A673 (cell line): ENCODE results near the gene GRID1. TPM values are rescaled to one million over a fixed set of nuclear protein-coding genes. Genes with fewer than 3 reads are reported as not detected.

Experiments used
- BruUV-seq: library from RNA; stranded (reverse); fragments of 400-500 nt; replicated peaks from 2 replicates; lab custom pipeline; 2021; lab: Mats Ljungman, UMichigan
- CTCF ChIA-PET: fragments of 300-600 bp; sonication (Branson Sonifier 250); formaldehyde crosslinking; loops from one replicate; lab custom pipeline; 2022; ENCODE audit warnings: antibody characterized with exemption; lab: Charles Lee
- POLR2A ChIA-PET: fragments of 300-600 bp; sonication (Branson Sonifier 250); formaldehyde crosslinking; loops from one replicate; lab custom pipeline; 2022; ENCODE audit warnings: antibody characterized with exemption; ENCODE audit not compliant: low non-redundant PET; lab: Charles Lee
- DNase-seq: peaks from one replicate; pipeline ENCODE4 v3.0.0-alpha.2; 2015; ENCODE audit warnings: low spot score
- H3K27ac ChIP-seq: fragments of 200-600 bp; sonication (generic); 2 replicates; pipeline ENCODE4 v1.5.1; 2016; ENCODE audit warnings: mixed run types, low read depth, mild to moderate bottlenecking, mixed read lengths, antibody characterized with exemption, low read length; ENCODE audit not compliant: poor library complexity, severe bottlenecking
- H3K27me3 ChIP-seq: fragments of 200-600 bp; sonication (generic); replicated peaks from 2 replicates; pipeline ENCODE4 v1.6.1; 2017; ENCODE audit warnings: mixed run types, low read depth, mild to moderate bottlenecking, mixed read lengths, antibody characterized with exemption, low read length; ENCODE audit not compliant: insufficient read depth, poor library complexity
- H3K36me3 ChIP-seq: fragments of 200-600 bp; sonication (generic); 2 replicates; pipeline ENCODE4 v1.6.1; 2016; ENCODE audit warnings: mixed run types, mild to moderate bottlenecking, mixed read lengths, antibody characterized with exemption, low read length; ENCODE audit not compliant: insufficient read depth, poor library complexity, severe bottlenecking
- H3K4me1 ChIP-seq: fragments of 200-600 bp; sonication (generic); 2 replicates; pipeline ENCODE4 v1.6.1; 2017; ENCODE audit warnings: mixed run types, mild to moderate bottlenecking, mixed read lengths, antibody characterized with exemption, low read length; ENCODE audit not compliant: insufficient read depth, poor library complexity, severe bottlenecking
- H3K4me3 ChIP-seq: fragments of 200-600 bp; sonication (generic); 2 replicates; pipeline ENCODE4 v1.5.1; 2016; ENCODE audit warnings: low read depth, mixed run types, mild to moderate bottlenecking, mixed read lengths, low read length; ENCODE audit not compliant: poor library complexity, severe bottlenecking
- H3K9me3 ChIP-seq: fragments of 200-600 bp; sonication (generic); 2 replicates; pipeline ENCODE4 v1.6.1; 2016; ENCODE audit warnings: mixed run types, low read depth, mild to moderate bottlenecking, mixed read lengths, antibody characterized with exemption, low read length; ENCODE audit not compliant: poor library complexity, severe bottlenecking
- CTCF ChIP-seq: fragments of 300-800, 200-600 bp; sonication (generic); conservative IDR thresholded peaks from 2 replicates; pipeline ENCODE4 v1.5.1; 2017; ENCODE audit warnings: low read depth, mild to moderate bottlenecking, antibody characterized with exemption, low read length, moderate library complexity, mixed read lengths
- EZH2 ChIP-seq: fragments of 200-600 bp; sonication (generic); IDR thresholded peaks from 2 replicates; pipeline ENCODE4 v1.6.1; 2017; ENCODE audit warnings: borderline replicate concordance, low read depth, mild to moderate bottlenecking, mixed read lengths, antibody characterized with exemption, low read length; ENCODE audit not compliant: poor library complexity, severe bottlenecking
- intact Hi-C: fragments of 100-400 bp; cut with micrococcal nuclease; formaldehyde crosslinking; loops from one replicate; pipeline ENCODE4 v1.10.0; 2022; ENCODE audit not compliant: unreplicated experiment
- total RNA-seq: library from RNA; stranded (reverse); gene quantifications from 2 replicates; pipeline ENCODE4 v1.2.3, GENCODE V29; 2021

The GRID1 gene
- total RNA-seq, 1 experiment from 2014 or later = not detected

GRCh38 chr10:86104156-86104555 lies 262.4 kb downstream of the GRID1 start:
- Histone ChIP-seq H3K9me3 (no peaks in the 10 kb centered on the region), H3K4me1 (no peaks in the 10 kb centered on the region), H3K27ac (no peak overlapping the region), H3K4me3 (no peak overlapping the region), H3K27me3 (no peaks in the 10 kb centered on the region), H3K36me3 (no peaks in the 10 kb centered on the region)
- DNase-seq = no peak
- BruUV-seq = no TSS peak
- no peak for TF ChIP-seq CTCF
- no peak for TF ChIP-seq EZH2
- CTCF ChIA-PET = no interaction called here
- POLR2A ChIA-PET = interaction anchor here (0.5 kb wide), 1 partner anchor 286 kb away, joined by 4 read pairs; no protein-coding TSS in a partner anchor
- intact Hi-C loops = no loop called here

- intact Hi-C loops = no loop called here
- H3K4me1 ChIP-seq = no peaks in the 10 kb centered on the region
- peak; percentile 3 for DNase-seq
- H3K9me3 ChIP-seq = no peaks in the 10 kb centered on the region
- H3K4me3 ChIP-seq = no peak overlapping the region
- CTCF ChIA-PET = no interaction called here
- no peaks in the 10 kb centered on the region for H3K27me3 ChIP-seq
- BruUV-seq = no TSS peak
- POLR2A ChIA-PET = interaction anchor here (0.5 kb wide), 1 partner anchor 287 kb away, joined by 4 read pairs; no protein-coding TSS in a partner anchor
- no peaks in the 10 kb centered on the region for H3K36me3 ChIP-seq
- TF ChIP-seq CTCF (no peak), EZH2 (no peak)
- H3K27ac ChIP-seq = no peak overlapping the region
Observed at GRCh38 chr10:86103391-86104101, 263.0 kb downstream of the GRID1 start.

GRCh38 chr10:86102451-86102850 lies 264.1 kb downstream of the GRID1 start:
- CTCF ChIA-PET = no interaction called here
- no peak for DNase-seq
- Histone ChIP-seq H3K27ac (no peak overlapping the region), H3K9me3 (no peaks in the 10 kb centered on the region), H3K4me3 (no peak overlapping the region), H3K36me3 (no peaks in the 10 kb centered on the region), H3K27me3 (no peaks in the 10 kb centered on the region), H3K4me1 (no peaks in the 10 kb centered on the region)
- intact Hi-C loops = no loop called here
- no TSS peak for BruUV-seq
- POLR2A ChIA-PET = no interaction called here
- TF ChIP-seq CTCF = no peak
- TF ChIP-seq EZH2 = no peak
